NCI-H2171 treated with DMSO at 0.1 percent for 48 hours (cell line): ENCODE results near the gene ZHX3.
A peak's percentile ranks its signal among the peaks of the same experiment; 100 is the strongest.
"Not testable (repeated sequence)": the region's sequence is repeated elsewhere in the genome, so short reads cannot be mapped to it uniquely, and the experiment has no call there.

Source experiments
- DNase-seq: peaks from one replicate; lab custom pipeline; 2025; lab: John Stamatoyannopoulos, UW

The ZHX3 gene

GRCh38 chr20:41135187-41135887 is 182.2 kb downstream of the ZHX3 start:
- DNase-seq, result peak; percentile 58

- no peak for DNase-seq
Observed at GRCh38 chr20:41134362-41135186, 183.0 kb downstream of the ZHX3 start.

GRCh38 chr20:41133709-41134361 is 183.7 kb downstream of the ZHX3 start:
- DNase-seq, result no peak

- not testable (repeated sequence) for DNase-seq
Observed at GRCh38 chr20:41132388-41132775, 185.1 kb downstream of the ZHX3 start.

GRCh38 chr20:41131594-41132387 is 185.7 kb downstream of the ZHX3 start:
- DNase-seq, result no peak
